CD4-positive, alpha-beta T cell treated with Interleukin-21 for 1 hour (primary cell): ENCODE results near the gene SYCP2L.
A peak's percentile ranks its signal among the peaks of the same experiment; 100 is the strongest.
"Not testable (repeated sequence)": the region's sequence is repeated elsewhere in the genome, so short reads cannot be mapped to it uniquely, and the experiment has no call there.

Experiments
- DNase-seq: peaks from one replicate; pipeline ENCODE4 v3.0.0-alpha.2; 2020

The SYCP2L gene

DNA sequence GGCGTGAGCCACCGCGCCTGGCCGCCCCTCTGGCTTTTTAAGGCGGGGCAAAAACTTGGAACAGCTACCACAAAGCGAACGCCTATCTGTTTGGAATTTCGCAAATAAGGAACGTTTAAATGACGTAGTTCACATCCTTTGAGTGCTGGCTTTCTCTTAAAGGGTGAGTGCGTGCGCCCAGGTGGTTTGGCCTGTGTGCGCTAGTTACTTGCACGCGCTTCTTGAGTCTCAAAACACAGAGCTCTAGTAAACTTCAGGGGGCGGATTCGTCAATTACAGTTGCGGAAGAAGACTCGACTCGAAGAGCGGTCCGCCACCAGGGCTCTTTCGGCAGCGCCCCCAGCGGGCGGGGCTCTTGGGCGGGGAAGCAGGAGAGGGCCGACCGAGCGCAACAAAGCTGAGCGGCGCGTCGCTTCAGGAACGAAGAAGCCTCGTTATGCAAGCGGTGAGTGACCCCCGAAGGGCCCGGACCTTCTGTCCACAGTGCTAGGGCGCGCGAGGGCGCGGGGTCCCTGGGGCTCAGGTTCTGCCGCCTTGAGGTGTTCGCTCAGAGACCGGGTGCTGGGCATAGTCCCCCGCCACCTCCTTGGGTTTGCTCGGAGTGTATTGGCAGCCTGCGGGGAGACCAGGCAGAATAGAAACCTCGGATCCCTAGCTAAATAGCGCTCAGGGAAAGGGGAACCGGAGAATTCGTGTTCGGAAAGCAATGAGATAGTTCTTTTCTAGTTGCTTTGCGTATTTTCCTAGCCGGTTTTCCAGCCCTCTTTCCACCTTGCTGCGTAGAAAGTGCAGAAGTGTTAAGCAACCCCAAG is at the start of gene SYCP2L:
Gene SYCP2L, plus strand, starts transcription at position 362 of the 812 bp plus-strand sequence. Its CDS starts 75 bp downstream, at position 437.
- DNase-seq = no peak

DNA sequence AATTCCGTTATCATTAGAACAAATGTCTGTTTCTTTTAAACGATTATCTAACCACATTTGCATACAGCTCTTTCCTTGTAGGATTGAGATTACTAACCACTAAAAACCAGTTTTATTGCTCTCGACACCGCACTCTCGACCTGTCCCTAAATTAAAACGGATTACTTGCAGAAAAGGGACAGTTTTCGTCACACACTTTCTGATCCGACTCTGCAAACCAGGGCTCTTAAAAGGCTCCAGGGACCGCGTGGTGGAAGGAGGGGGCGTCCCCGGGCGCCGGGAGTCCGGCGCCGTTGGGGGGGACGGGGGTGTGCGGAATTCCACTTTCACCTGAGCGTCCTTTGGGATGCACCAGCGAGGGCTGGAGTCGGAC is 49.2 kb upstream of the SYCP2L start:
- peak; percentile 25 for DNase-seq

DNA sequence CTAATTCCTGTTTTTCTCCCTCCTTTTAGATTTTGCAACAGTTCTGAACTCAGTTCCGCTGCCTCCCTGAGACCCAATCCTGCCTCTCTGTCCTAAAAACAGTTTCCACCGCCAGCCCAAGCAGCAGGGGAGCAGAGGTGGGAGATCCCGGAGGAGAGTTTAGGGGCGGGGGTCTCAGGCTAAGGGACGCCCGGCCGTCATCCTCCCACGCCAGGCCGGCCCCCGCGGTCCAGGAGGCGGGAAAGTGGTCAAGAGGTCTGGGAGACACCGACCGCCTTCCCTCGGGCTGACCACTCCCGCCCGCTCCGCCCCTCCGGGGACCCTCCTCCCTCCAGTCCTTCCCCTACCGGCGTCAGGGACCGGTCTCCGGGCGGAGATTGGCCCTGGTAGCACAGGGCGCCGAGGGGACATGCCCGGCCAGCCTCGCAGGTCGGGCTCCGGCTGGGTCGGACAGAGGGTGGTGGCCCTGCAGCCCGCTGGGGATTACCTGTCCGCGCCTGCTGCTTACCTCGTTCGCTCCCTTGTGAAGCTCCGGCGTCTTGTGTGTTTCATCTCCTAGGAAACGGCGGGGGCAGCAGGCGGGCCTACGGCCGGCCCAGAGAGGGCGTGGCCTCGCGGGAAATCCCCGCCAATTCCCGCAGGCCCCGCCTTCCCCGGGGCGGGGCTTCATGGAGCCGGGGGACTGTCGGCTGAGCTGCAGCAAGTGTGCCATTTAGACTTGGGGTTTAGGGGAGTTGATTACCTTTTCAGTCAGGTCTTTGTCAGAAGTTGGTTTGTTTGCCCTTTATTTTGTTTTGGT is 48.7 kb upstream of the SYCP2L start, which contains the start of gene MAK:
Gene MAK, minus strand, starts transcription at position 545 of the 799 bp plus-strand sequence. CDS start 7,891 bp downstream, outside the sequence.
- peak; percentile 92 for DNase-seq

- peak; percentile 19 for DNase-seq
These were observed 48.0 kb upstream of the SYCP2L start for GRCh38 chr6:10838794-10839333.

GRCh38 chr6:10843554-10843953 is 43.3 kb upstream of the SYCP2L start:
- DNase-seq = no peak

DNA sequence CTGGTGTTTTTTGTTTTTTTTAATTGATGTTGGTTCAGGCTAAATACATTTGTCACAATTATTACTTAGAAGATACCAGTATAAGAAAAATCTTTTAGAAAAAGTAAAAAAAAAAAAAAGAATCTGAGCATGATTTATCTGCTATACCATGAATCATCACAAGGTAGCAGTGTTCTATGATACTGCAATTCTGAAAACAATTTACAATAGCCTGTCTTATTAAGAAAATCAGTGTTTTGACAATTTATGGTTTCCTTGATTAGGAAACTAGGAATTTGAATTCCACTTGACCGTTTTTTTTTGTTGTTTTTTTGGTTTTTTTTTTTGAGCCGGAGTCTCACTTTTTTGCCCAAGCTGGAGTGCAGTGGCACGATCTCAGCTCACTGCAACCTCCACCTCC is 39.2 kb upstream of the SYCP2L start:
- no peak for DNase-seq

- no peak for DNase-seq
These were observed 37.0 kb upstream of the SYCP2L start for GRCh38 chr6:10849901-10850300.

DNA sequence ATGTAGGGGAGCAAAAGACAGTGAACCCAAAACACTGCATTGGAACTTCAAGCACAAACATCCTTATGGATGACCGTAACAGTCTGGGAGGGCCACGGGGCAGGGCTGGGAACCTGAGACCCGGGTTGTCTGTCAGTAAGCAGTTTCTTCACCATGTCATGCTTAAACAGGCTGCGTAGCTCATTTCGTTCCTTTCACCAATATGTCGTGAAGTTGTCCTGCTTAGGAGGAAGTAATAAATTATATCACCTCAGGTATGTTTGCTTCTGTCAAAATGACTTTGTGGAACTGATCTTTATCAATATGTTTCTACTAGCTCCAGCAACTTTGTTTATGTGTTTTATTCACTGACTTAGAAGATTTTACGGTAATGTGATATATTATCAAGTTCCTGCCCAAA is 36.1 kb upstream of the SYCP2L start:
- no peak for DNase-seq

DNA sequence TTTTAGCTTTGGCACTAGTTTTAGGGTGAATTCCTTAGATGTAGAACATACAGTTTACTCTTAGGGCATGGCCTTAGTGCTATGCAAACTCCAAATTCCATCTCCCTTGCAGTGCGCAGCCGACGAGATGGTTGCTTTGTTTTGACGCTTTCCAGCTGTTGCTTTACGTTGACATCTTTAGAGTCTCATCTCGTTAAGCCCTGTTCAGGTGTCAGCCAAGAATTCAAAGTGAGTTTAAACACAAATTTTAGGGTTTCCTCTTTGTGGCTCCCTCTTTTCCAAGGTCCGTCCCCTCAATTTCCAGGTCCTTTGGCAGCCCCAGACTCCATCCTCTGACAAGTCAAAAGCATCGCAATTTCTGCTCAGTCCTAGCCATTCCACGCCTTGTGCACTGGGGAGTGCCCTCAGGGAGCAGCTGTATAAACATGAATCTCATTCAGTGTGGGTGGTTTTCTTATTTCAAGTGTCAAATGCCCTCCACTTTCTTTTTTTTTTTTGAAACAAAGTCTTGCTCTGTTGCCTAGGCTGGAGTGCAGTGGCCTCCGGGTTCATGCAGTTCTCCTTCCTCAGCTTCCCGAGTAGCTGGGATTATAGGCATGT is 34.4 kb upstream of the SYCP2L start:
- DNase-seq = no peak

- not testable (repeated sequence) for DNase-seq
These were observed 33.0 kb upstream of the SYCP2L start for GRCh38 chr6:10853849-10854300.

DNA sequence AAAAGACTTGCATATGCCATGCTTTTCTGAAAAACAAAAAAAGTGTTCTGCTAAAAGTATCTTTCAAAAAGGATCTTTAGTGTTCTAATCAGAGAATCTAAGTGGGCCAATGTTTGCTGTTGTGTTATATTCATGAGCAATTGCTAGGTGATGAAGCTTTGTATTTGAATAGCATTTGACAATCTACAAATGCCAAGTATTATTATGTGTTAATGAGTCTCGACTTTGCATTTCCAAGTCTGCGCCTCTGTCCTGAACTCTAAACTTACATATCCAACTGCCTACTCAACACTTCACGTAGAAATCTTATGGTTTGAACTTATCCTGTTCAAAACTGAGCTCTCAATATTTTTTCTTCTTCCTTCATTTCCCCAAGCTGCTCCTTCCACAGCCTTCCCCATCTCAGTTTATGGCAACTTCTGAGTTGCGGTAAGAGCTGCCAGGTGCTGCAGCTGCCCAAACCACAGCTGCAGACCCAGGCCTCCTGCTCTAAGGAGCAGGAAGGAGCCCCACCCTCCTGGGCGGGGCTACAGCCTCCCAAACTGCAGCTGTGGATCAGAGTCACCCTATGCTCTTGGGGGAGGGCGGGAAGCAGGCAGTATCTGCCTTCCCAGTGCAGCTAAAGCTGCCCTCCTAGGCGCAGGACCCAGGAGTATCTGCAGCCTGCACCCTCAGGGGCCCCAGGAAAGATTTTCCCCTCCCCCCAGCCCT is 31.8 kb upstream of the SYCP2L start:
- DNase-seq = no peak

- no peak for DNase-seq
These were observed 29.6 kb upstream of the SYCP2L start for GRCh38 chr6:10857259-10857658.

- DNase-seq = no peak
These were observed 25.8 kb upstream of the SYCP2L start for GRCh38 chr6:10861086-10861485.

GRCh38 chr6:10862361-10862760 is 24.5 kb upstream of the SYCP2L start:
- no peak for DNase-seq

GRCh38 chr6:10863031-10863430 is 23.8 kb upstream of the SYCP2L start:
- not testable (repeated sequence) for DNase-seq

DNA sequence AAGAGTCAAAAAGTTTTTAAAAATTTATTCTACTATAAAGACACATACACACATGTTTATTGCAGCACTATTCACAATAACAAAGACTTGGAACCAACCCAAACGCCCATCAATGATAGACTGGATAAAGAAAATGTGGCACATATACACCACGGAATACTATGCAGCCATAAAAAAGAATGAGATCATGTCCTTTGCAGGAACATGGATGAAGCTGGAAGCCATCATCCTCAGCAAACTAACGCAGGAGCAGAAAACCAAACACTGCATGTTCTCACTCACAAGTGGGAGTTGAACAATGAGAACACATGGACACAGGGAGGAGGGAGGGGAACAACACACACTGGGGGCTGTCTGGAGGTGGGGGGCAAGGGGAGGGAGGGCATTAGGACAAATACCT is 20.1 kb upstream of the SYCP2L start:
- not testable (repeated sequence) for DNase-seq

GRCh38 chr6:10867952-10868351 is 18.9 kb upstream of the SYCP2L start:
- no peak for DNase-seq

DNA sequence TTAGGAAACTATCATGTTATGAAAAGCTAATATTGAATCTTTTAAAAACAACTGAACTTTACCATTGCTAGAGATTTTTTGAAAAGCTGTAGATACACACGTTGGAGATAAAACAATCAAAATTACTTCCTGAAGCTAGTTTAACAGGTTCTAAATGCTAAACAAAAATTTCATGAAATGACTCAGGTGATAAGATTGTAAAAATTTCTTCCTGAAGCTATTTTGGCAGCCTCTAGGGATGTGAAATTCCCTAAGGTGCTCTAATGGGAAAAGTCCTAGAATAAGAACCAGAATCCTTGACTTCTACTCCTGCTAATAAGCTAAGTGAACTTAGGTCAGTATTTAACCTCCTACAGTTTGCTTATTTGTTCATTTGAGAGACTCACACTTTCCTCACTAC is 13.5 kb upstream of the SYCP2L start:
- DNase-seq = no peak

DNA sequence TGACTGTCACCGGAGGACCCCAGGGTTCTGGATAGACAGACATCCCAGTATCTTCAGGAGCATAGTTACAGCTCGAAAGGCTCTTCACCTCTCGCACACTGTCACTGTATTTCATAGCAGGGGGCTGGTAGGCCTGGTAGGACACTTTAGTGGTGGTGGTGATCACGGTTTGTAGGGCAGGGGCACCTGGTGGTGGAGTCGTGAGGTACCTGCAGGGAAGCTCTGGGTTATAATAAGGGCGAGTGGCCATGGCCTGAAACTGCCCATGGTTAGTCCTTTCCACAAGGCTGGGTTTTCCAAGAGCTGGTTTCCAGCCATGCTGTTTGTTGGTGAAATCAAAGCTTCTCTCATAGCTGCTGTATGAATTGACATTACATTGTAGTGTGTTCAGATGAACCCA is 12.6 kb upstream of the SYCP2L start:
- DNase-seq = no peak

- no peak for DNase-seq
These were observed 11.8 kb upstream of the SYCP2L start for GRCh38 chr6:10875026-10875425.

DNA sequence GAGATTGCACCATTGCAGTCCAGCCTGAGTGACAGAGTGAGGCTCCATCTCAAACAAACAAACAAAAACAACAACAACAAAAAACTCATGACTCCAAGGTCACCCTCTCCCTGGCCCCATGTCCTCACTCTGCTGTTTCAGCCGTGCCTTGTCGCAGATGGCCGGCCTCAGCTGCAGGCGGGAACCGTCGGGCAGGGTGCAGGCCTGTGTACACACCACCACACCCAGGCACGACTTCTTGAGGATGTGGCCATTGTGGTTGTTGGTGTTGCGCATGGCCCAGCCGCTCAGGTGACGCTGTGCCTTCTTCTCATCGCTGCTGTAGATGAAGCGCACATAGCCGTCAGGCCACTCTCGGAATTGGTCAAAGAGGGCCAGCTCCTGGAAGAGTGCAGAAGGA is 9.8 kb upstream of the SYCP2L start:
- no peak for DNase-seq

DNA sequence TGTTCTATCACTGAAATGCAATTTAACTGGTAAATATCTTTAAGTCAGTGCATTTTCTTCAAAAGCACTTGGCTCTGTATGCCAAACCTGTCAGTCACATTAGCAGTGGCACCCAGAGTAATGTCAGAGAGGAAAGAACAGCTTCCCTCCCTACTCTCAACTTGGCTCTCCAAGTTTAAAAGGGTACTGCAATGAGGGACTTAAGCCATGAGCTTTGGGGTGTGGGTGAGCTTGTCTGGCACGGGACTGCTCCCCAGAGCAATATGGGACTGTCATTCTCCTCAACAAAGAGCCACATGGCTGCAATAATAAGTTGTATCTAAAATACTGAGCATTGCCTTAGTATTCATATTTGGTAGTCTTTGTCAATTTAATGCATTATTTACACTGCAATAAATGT is 9.0 kb upstream of the SYCP2L start:
- no peak for DNase-seq

GRCh38 chr6:10880366-10880765 is 6.5 kb upstream of the SYCP2L start:
- no peak for DNase-seq
